Colonic mucosa (tissue), 4 donors: ENCODE results near the gene SUSD3. TPM values are rescaled to one million over a fixed set of nuclear protein-coding genes. Genes with fewer than 3 reads are reported as not detected.

Source experiments
- DNase-seq: peaks from one replicate; pipeline ENCODE4 v3.0.0-alpha.2; 2020
- H3K27ac ChIP-seq: fragments of 200-600 bp; one replicate; pipeline ENCODE4 v1.8.0; 2021
- H3K27me3 ChIP-seq: fragments of 200-600 bp; one replicate; pipeline ENCODE4 v1.8.0; 2021
- H3K36me3 ChIP-seq: fragments of 200-600 bp; one replicate; pipeline ENCODE4 v1.8.0; 2021
- H3K4me1 ChIP-seq: fragments of 200-600 bp; one replicate; pipeline ENCODE4 v1.8.0; 2021; ENCODE audit warnings: mild to moderate bottlenecking
- H3K4me3 ChIP-seq: fragments of 200-600 bp; one replicate; pipeline ENCODE4 v1.8.0; 2021
- H3K9ac ChIP-seq, 2 donors: one replicate each; pipeline ENCODE4 v1.7.0; 2013; ENCODE audit warnings: control low read depth in 2 of 2, low read depth in 2 of 2, low read length in 2 of 2
- H3K9me3 ChIP-seq: fragments of 200-600 bp; one replicate; pipeline ENCODE4 v1.8.0; 2021
- CTCF ChIP-seq: fragments of 200-600 bp; IDR thresholded peaks from one replicate; pipeline ENCODE4 v1.8.0; 2022; ENCODE audit warnings: antibody characterized with exemption, mild to moderate bottlenecking
- intact Hi-C: fragments of 100-400 bp; cut with DNase I; formaldehyde crosslinking; loops from one replicate; pipeline ENCODE4 v1.14.1; 2022
- total RNA-seq, 2 donors: library from RNA; stranded (reverse); fragmentation: NEBNext Ultra II Directional in 1 of 2; extraction: Animal tissue kit (Norgen Biotek cat#: 25700) in 1 of 2; gene quantifications; one replicate each; pipeline ENCODE4 v1.2.1, GENCODE V29; 2021
- donor health status: healthy.
- donor health status: DM: no; HTN: no; CAD: no.
- donor health status: DM: no; HTN: no; CAD: no.

The SUSD3 gene
- total RNA-seq, 2 donors from 2014 or later: 1.6 to 2.2 TPM

GRCh38 chr9:93020771-93021670 lies 37.5 kb upstream of the SUSD3 start:
- intact Hi-C loops: no loop called here
- Histone ChIP-seq H3K36me3 (no peaks in the 10 kb centered on the region), H3K27me3 (no peaks in the 10 kb centered on the region), H3K4me3 (no peak overlapping the region), H3K4me1 (no peaks in the 10 kb centered on the region), H3K9me3 (no peaks in the 10 kb centered on the region), H3K27ac (no peak overlapping the region), H3K9ac (no peak overlapping the region)
- TF ChIP-seq CTCF: no peak
- no peak for DNase-seq

- intact Hi-C loops: no loop called here
- H3K9me3 ChIP-seq: no peaks in the 10 kb centered on the region
- no peak overlapping the region for H3K27ac ChIP-seq
- no peak overlapping the region for H3K9ac ChIP-seq
- H3K36me3 ChIP-seq: no peaks in the 10 kb centered on the region
- no peak for DNase-seq
- no peak for TF ChIP-seq CTCF
- H3K4me1 ChIP-seq: no peaks in the 10 kb centered on the region
- H3K27me3 ChIP-seq: no peaks in the 10 kb centered on the region
- H3K4me3 ChIP-seq: no peak overlapping the region
Measured at GRCh38 chr9:93022066-93022465, 36.4 kb upstream of the SUSD3 start.

GRCh38 chr9:93022721-93023520 lies 35.6 kb upstream of the SUSD3 start:
- intact Hi-C loops: no loop called here
- no peaks in the 10 kb centered on the region for H3K27me3 ChIP-seq
- no peaks in the 10 kb centered on the region for H3K4me1 ChIP-seq
- H3K27ac ChIP-seq: no peak overlapping the region
- H3K9me3 ChIP-seq: no peaks in the 10 kb centered on the region
- no peak for DNase-seq
- H3K4me3 ChIP-seq: no peak overlapping the region
- TF ChIP-seq CTCF: no peak
- no peak overlapping the region for H3K9ac ChIP-seq
- no peaks in the 10 kb centered on the region for H3K36me3 ChIP-seq

GRCh38 chr9:93023521-93023815 lies 35.0 kb upstream of the SUSD3 start:
- no peak overlapping the region for H3K9ac ChIP-seq
- no peaks in the 10 kb centered on the region for H3K4me1 ChIP-seq
- TF ChIP-seq CTCF: no peak
- intact Hi-C loops: no loop called here
- H3K27ac ChIP-seq: no peak overlapping the region
- H3K27me3 ChIP-seq: no peaks in the 10 kb centered on the region
- no peak for DNase-seq
- no peaks in the 10 kb centered on the region for H3K9me3 ChIP-seq
- H3K4me3 ChIP-seq: no peak overlapping the region
- no peaks in the 10 kb centered on the region for H3K36me3 ChIP-seq

GRCh38 chr9:93024646-93024910 lies 33.9 kb upstream of the SUSD3 start:
- no peaks in the 10 kb centered on the region for H3K9me3 ChIP-seq
- no peak for TF ChIP-seq CTCF
- H3K4me3 ChIP-seq: no peak overlapping the region
- DNase-seq: no peak
- no peak overlapping the region for H3K27ac ChIP-seq
- H3K9ac ChIP-seq: no peak overlapping the region
- intact Hi-C loops: no loop called here
- no peaks in the 10 kb centered on the region for H3K36me3 ChIP-seq
- no peaks in the 10 kb centered on the region for H3K4me1 ChIP-seq
- H3K27me3 ChIP-seq: no peaks in the 10 kb centered on the region
